ENCODE data around the gene DDX59.

DNA sequence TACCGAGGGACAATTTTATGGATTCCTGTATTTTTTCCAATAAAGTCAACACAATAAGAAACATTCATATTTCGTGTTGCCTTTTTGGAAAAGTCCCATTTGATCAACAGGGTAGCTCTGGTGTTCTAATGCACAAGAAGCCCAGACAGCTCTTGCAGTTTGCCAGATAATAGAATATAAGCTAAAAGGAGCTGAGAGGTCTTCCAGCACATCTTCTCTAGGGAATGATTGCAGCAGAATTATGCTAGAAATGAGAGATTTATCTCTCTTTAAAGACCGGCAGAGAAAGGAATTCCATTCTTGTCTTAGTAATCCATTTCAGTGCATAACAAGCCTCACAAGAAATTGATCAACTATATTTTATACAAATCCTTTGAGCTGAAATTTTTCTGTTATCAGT is 25.0 kb upstream of the DDX59 start:
- TF ChIP-seq, protein P1, sequence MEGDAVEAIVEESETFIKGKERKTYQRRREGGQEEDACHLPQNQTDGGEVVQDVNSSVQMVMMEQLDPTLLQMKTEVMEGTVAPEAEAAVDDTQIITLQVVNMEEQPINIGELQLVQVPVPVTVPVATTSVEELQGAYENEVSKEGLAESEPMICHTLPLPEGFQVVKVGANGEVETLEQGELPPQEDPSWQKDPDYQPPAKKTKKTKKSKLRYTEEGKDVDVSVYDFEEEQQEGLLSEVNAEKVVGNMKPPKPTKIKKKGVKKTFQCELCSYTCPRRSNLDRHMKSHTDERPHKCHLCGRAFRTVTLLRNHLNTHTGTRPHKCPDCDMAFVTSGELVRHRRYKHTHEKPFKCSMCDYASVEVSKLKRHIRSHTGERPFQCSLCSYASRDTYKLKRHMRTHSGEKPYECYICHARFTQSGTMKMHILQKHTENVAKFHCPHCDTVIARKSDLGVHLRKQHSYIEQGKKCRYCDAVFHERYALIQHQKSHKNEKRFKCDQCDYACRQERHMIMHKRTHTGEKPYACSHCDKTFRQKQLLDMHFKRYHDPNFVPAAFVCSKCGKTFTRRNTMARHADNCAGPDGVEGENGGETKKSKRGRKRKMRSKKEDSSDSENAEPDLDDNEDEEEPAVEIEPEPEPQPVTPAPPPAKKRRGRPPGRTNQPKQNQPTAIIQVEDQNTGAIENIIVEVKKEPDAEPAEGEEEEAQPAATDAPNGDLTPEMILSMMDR (conservative IDR thresholded peaks at IDR 0.05; ENCODE audit: low read length) = no peak
- TF ChIP-seq EZH2phosphoT487 (IDR thresholded peaks at IDR 0.05; ENCODE audit: borderline replicate concordance, low read depth, low read length) = no peak
